GM23248 (cell line): ENCODE measurements around the gene MYO16.

ENCODE experiments used
- EZH2 ChIP-seq: fragments of 200-600 bp; sonication (generic); IDR thresholded peaks from 2 replicates; pipeline ENCODE4 v1.6.1; 2018; ENCODE audit warnings: antibody characterized with exemption, mild to moderate bottlenecking; ENCODE audit not compliant: insufficient read depth, poor library complexity, severe bottlenecking
- EZH2phosphoT487 ChIP-seq: fragments of 200-600 bp; sonication (generic); IDR thresholded peaks from 2 replicates; pipeline ENCODE4 v1.6.1; 2018; ENCODE audit warnings: antibody characterized with exemption, moderate library complexity, mild to moderate bottlenecking, low read depth; ENCODE audit not compliant: insufficient read depth

DNA sequence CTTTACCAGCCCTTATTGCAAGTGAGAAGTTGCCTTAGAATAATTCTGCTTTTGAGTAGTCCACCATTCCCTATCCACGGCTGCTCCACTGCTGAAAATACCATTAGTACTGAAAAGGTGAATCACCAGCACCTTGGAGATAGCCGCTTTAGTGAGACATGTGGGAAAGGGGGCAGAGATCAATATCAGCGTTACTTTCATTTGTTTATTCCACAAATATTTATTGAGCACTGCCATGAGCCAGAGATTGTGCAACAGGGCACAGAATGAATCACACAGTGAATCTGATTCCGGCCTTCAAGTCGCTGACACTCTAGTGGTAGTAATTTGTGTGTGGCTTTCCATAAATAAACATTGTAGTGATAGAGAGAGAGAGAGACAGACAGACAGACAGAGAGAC is 31.5 kb upstream of the MYO16 start:
- no peak for TF ChIP-seq EZH2
- no peak for TF ChIP-seq EZH2phosphoT487
